Tibial nerve (tissue), 4 donors: Measurements from ENCODE around the gene SERTAD4. TPM values are rescaled to one million over a fixed set of nuclear protein-coding genes. Genes with fewer than 3 reads are reported as not detected.
A peak's percentile ranks its signal among the peaks of the same experiment; 100 is the strongest.

Source experiments
- DNase-seq, 2 donors: peaks; one replicate each; pipeline ENCODE4 v3.0.0-alpha.2; 2019; ENCODE audit warnings: low spot score in 2 of 2
- H3K27ac ChIP-seq, 4 donors: fragments of 200-600 bp; sonication (generic) in 3 of 4; one replicate each; pipeline ENCODE4 v1.5.1; 2017 to 2019; ENCODE audit warnings: mild to moderate bottlenecking in 1 of 4
- H3K27me3 ChIP-seq, 2 donors: fragments of 200-600 bp; sonication (generic) in 1 of 2; one replicate each; pipeline versions ENCODE4 v1.5.1 to v1.6.0; 2017 to 2019
- H3K36me3 ChIP-seq, 3 donors: fragments of 200-600 bp; sonication (generic); one replicate each; pipeline ENCODE4 v1.5.1; 2018 to 2019
- H3K4me1 ChIP-seq, 4 donors: fragments of 200-600 bp; sonication (generic) in 3 of 4; one replicate each; pipeline ENCODE4 v1.5.1; 2017 to 2019
- H3K4me3 ChIP-seq, 4 donors: fragments of 200-600 bp; sonication (generic) in 3 of 4; one replicate each; pipeline ENCODE4 v1.5.1; 2017 to 2019; ENCODE audit warnings: mild to moderate bottlenecking in 1 of 4, moderate library complexity in 1 of 4
- H3K9me3 ChIP-seq, 4 donors: fragments of 200-600 bp; sonication (generic) in 3 of 4; one replicate each; pipeline ENCODE4 v1.5.1; 2017 to 2019
- EP300 ChIP-seq, 2 donors: sonication (generic); formaldehyde crosslinking; IDR thresholded peaks; one replicate each; pipeline ENCODE4 v1.6.1; 2017; ENCODE audit warnings: antibody characterized with exemption in 2 of 2, mild to moderate bottlenecking in 1 of 2
- POLR2A ChIP-seq, 2 donors: fragments of 450-650 bp; IDR thresholded peaks; one replicate each; pipeline ENCODE4 v1.6.1; 2017; ENCODE audit warnings: antibody characterized with exemption in 2 of 2, mild to moderate bottlenecking in 2 of 2, moderate library complexity in 2 of 2
- WGBS, 2 donors: methylation state at CpG; one replicate each; pipeline ENCODE4 v1.1.5; 2018; 5-methylcytosine and 5-hydroxymethylcytosine counted together
- total RNA-seq, 4 donors: library from RNA; depleted of rRNA; stranded (reverse); fragments of >200 nt; gene quantifications; one replicate each; pipeline ENCODE4 v1.1.0, GENCODE V29; 2016
- TF ChIP-seq, protein P1 (sequence below), 5 experiments: fragments of 200-600 bp in 3 of 5; fragments of 450-650 bp in 2 of 5; sonication (generic) in 3 of 5; IDR thresholded peaks; one replicate each; pipeline ENCODE4 v1.5.1; 2016 to 2019; ENCODE audit warnings: antibody characterized with exemption in 5 of 5, mild to moderate bottlenecking in 3 of 5, moderate library complexity in 2 of 5

The SERTAD4 gene
- total RNA-seq, 4 donors from 2014 or later: 0.60 to 1.7 (median 1.0) TPM

DNA sequence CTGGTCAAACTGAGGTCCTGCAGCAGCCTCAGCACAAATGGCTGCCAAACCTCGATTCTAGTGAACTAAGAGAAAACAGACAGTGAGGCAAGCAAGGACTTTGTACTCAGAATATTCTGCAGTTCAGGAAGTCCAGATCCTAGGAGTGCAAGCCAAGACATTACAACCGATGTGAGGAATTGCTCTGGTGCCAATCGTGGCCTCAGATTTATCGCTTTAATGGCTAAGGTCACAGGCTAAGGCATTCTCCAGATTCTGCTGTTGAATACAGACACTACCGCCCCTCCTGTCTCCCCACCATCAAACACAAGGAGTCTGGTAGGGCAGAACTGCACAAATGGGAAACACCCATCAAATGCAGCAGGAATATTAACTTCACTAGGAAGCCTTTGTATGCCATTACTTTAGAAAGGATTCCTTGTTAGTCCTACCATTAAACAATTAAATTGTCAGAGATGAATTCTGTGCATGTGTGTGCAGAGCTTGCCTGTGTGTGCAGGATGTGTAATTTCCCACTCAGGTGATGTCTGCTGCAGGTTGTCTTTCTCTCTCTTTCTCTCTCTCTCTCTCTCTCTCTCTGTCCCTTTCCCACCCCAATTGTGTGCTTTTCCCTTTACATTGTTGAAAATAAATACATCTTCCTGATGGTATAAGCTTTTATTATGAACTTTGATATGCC, 9.2 kb upstream of the SERTAD4 start:
- TF ChIP-seq, protein P1, sequence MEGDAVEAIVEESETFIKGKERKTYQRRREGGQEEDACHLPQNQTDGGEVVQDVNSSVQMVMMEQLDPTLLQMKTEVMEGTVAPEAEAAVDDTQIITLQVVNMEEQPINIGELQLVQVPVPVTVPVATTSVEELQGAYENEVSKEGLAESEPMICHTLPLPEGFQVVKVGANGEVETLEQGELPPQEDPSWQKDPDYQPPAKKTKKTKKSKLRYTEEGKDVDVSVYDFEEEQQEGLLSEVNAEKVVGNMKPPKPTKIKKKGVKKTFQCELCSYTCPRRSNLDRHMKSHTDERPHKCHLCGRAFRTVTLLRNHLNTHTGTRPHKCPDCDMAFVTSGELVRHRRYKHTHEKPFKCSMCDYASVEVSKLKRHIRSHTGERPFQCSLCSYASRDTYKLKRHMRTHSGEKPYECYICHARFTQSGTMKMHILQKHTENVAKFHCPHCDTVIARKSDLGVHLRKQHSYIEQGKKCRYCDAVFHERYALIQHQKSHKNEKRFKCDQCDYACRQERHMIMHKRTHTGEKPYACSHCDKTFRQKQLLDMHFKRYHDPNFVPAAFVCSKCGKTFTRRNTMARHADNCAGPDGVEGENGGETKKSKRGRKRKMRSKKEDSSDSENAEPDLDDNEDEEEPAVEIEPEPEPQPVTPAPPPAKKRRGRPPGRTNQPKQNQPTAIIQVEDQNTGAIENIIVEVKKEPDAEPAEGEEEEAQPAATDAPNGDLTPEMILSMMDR (IDR thresholded peaks at IDR 0.05): no peak
- TF ChIP-seq EP300 (IDR thresholded peaks at IDR 0.05) (no peak), POLR2A (IDR thresholded peaks at IDR 0.05) (no peak)
- H3K27ac ChIP-seq: no peak overlapping the region
- 34 to 36% methylated on average over 5 of the region's 5 CpGs for WGBS, 2 donors

DNA sequence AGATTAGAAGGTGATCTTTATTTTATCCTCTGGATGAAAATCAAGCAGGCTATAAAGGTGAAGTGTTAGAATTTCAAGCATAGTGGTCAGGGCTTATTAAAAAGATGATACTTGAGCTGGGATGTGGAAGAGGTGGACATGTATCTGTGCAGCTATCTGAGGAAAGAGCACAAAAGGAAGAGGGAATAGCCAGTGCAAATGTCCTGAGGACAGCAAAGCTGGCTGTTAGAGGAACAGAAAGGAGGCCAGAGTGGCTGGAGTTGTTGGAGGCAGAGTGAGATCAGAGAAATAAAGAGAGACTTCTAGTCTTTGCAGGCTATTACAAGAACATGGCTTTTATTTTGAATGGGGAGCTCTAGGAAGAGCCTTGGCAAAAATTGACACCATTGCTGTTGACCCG, 4.4 kb upstream of the SERTAD4 start:
- no peak overlapping the region for H3K27ac ChIP-seq

More for the DNA sequence above, 9.2 kb upstream of the SERTAD4 start:
- H3K36me3 ChIP-seq: no peaks in the 10 kb centered on the region
- no peak overlapping the region for H3K4me3 ChIP-seq
- H3K9me3 ChIP-seq: no peaks in the 10 kb centered on the region
- no peak for DNase-seq
- peaks cover 0 to 10% (median 0%) of the 10 kb centered on the region in 4 donors for H3K4me1 ChIP-seq
- H3K27me3 ChIP-seq: no peaks in the 10 kb centered on the region

DNA sequence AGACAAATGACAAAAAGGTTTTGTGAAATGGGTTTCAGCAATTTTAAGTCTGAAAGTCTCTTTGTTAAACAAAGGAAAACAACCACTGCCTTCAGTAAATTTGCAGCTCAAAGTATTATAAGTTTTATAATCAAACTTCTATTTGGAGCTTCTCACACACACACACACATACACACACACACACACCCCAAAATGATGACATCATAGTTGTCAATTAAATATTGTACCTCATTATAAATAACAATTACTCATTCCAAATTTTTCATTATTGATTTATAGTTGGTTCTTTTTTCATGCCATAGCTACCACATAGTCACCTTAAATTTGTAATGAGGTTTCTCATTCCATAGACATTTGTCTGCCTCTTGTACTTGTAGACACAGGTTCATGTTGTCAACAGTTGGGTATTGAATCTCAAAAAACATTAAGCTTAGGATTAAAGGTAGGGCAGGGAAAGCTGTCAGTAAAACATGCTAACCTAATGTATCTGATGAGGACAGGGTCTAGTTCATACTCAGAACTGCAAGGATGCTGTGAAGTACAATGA, 2.4 kb upstream of the SERTAD4 start:
- no peak overlapping the region for H3K27ac ChIP-seq
- DNase-seq: no peak
- H3K36me3 ChIP-seq: no peaks in the 10 kb centered on the region
- no peak for TF ChIP-seq EP300 (IDR thresholded peaks at IDR 0.05)
- no peak for TF ChIP-seq POLR2A (IDR thresholded peaks at IDR 0.05)
- TF ChIP-seq, protein P1 (IDR thresholded peaks at IDR 0.05): no peak
- peaks cover 0 to 3% of the 10 kb centered on the region in 2 donors for H3K27me3 ChIP-seq
- no peak overlapping the region for H3K4me3 ChIP-seq
- H3K9me3 ChIP-seq: no peaks in the 10 kb centered on the region
- H3K4me1 ChIP-seq: peaks cover 0 to 32% (median 13%) of the 10 kb centered on the region in 4 donors

More for the DNA sequence above, 4.4 kb upstream of the SERTAD4 start:
- no peak for TF ChIP-seq EP300 (IDR thresholded peaks at IDR 0.05)
- no peak for TF ChIP-seq POLR2A (IDR thresholded peaks at IDR 0.05)
- TF ChIP-seq, protein P1 (IDR thresholded peaks at IDR 0.05): no peak
- Histone ChIP-seq H3K27me3 (peaks cover 0 to 3% of the 10 kb centered on the region in 2 donors), H3K36me3 (no peaks in the 10 kb centered on the region), H3K4me3 (no peak overlapping the region), H3K9me3 (no peaks in the 10 kb centered on the region), H3K4me1 (peaks cover 0 to 14% (median 2%) of the 10 kb centered on the region in 4 donors)
- 73 to 81% methylated on average over 1 of the region's 1 CpG for WGBS, 2 donors
- DNase-seq: no peak

DNA sequence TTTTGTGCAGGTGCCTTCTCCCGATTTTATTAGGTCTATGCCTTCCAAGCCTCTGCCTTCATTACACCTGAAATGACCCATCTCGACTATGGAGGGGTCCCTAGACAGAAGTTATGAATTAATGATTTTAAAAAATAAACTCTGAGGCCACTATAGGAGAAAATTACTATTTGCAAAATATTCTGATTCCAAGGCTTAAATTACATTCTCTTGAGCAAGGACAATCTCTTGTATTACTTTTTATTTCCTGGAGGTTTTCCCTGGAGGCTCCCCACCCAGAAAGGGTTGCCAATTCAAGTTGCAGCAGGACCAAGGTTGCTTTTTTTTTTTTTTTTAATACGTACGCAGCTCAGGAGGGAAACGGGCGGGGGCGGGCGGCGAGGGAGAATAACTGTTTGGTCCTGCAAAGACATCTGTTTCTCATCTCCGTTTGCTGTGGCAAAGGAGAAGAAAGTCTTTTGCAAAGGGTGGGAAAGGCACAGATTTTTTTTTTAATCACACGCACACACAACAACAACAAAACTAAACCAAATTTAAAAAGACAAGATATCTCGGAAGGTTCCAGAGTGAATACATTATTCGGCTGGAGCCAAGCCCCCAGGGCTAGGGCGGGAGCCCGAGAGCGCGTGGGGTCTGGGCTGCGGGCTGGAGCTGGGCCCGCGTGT, 618 bp upstream of the SERTAD4 start:
- Histone ChIP-seq H3K4me3 (peak overlapping the region; percentile 43 to 76 (median 48)), H3K36me3 (no peaks in the 10 kb centered on the region), H3K9me3 (no peaks in the 10 kb centered on the region), H3K27me3 (peaks cover 0 to 3% of the 10 kb centered on the region in 2 donors), H3K27ac (peak overlapping the region in 2 of 4 donors; percentile 61 to 77), H3K4me1 (peaks cover 0 to 45% (median 20%) of the 10 kb centered on the region in 4 donors)
- TF ChIP-seq EP300 (IDR thresholded peaks at IDR 0.05): no peak
- TF ChIP-seq, protein P1 (IDR thresholded peaks at IDR 0.05): no peak
- TF ChIP-seq POLR2A (IDR thresholded peaks at IDR 0.05): no peak
- 10 to 15% methylated on average over 18 to 20 of the region's 20 CpGs for WGBS, 2 donors
- DNase-seq: no peak

DNA sequence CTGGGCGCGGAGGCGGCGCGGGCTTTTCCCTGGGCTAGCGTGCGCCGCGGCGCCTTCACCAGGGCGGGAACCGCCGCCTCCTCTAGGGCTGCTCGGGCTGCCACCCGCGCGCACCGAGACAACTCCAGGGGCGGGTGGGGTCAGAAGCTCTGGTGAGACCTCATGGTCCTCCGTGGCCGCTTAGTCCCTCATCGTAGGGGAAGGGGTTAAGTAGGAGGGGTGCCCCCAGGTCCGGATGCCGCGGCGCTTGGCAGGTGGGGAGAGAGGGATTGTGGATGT, 559 bp downstream of the SERTAD4 start:
- H3K36me3 ChIP-seq: no peaks in the 10 kb centered on the region
- peak overlapping the region; percentile 16 to 81 (median 68) for H3K27ac ChIP-seq
- 0 to 2% methylated on average over 5 to 20 of the region's 26 CpGs for WGBS, 2 donors
- peaks cover 0 to 57% (median 30%) of the 10 kb centered on the region in 4 donors for H3K4me1 ChIP-seq
- DNase-seq: no peak
- peak overlapping the region; percentile 46 to 76 (median 52) for H3K4me3 ChIP-seq
- peaks cover 0 to 3% of the 10 kb centered on the region in 2 donors for H3K27me3 ChIP-seq
- TF ChIP-seq, protein P1 (IDR thresholded peaks at IDR 0.05): no peak
- no peak for TF ChIP-seq EP300 (IDR thresholded peaks at IDR 0.05)
- TF ChIP-seq POLR2A (IDR thresholded peaks at IDR 0.05): no peak
- H3K9me3 ChIP-seq: no peaks in the 10 kb centered on the region
